ENCODE results near the gene SIM1. TPM values are rescaled to one million over a fixed set of nuclear protein-coding genes. Genes with fewer than 3 reads are reported as not detected.

Gene SIM1
- total RNA-seq, 4 donors from 2014 or later = not detected

GRCh38 chr6:100433726-100434435, 30.8 kb downstream of the SIM1 start:
- H3K9me3 ChIP-seq = no peaks in the 10 kb centered on the region
- TF ChIP-seq POLR2AphosphoS5 (IDR thresholded peaks at IDR 0.05) = no peak
- no peak for TF ChIP-seq EP300 (IDR thresholded peaks at IDR 0.05; ENCODE audit: low read depth)
- no peak overlapping the region for H3K4me3 ChIP-seq
- no peak for DNase-seq
- H3K27me3 ChIP-seq = peaks cover 23% of the 10 kb centered on the region
- in situ Hi-C loops (cut with MboI; ENCODE audit: low pct_ligation_motif_present in 1 of 4, low pct_unique_long_range_greater_than_20kb in 1 of 4, low sequenced_read_pairs in 3 of 4) = no loop called here
- intact Hi-C loops (cut with DNase I; ENCODE audit: low total_unique reads) = no loop called here
- no peaks in the 10 kb centered on the region for H3K4me1 ChIP-seq
- H3K36me3 ChIP-seq = no peaks in the 10 kb centered on the region
- 64 to 67% methylated on average over 5 of the region's 5 CpGs for WGBS, 2 donors (ENCODE audit: low coverage in 1 of 2)
- no peak overlapping the region for H3K27ac ChIP-seq

- H3K4me1 ChIP-seq = no peaks in the 10 kb centered on the region
- in situ Hi-C loops (cut with MboI; ENCODE audit: low pct_ligation_motif_present in 1 of 4, low pct_unique_long_range_greater_than_20kb in 1 of 4, low sequenced_read_pairs in 3 of 4) (no loop called here), intact Hi-C loops (cut with DNase I; ENCODE audit: low total_unique reads) (no loop called here)
- no peak overlapping the region for H3K4me3 ChIP-seq
- no peaks in the 10 kb centered on the region for H3K9me3 ChIP-seq
- peaks cover 15% of the 10 kb centered on the region for H3K27me3 ChIP-seq
- DNase-seq = no peak
- H3K36me3 ChIP-seq = no peaks in the 10 kb centered on the region
- TF ChIP-seq POLR2AphosphoS5 (IDR thresholded peaks at IDR 0.05) = no peak
- no peak for TF ChIP-seq EP300 (IDR thresholded peaks at IDR 0.05; ENCODE audit: low read depth)
- TF ChIP-seq POLR2A (IDR thresholded peaks at IDR 0.05) = no peak
- TF ChIP-seq, protein P1, sequence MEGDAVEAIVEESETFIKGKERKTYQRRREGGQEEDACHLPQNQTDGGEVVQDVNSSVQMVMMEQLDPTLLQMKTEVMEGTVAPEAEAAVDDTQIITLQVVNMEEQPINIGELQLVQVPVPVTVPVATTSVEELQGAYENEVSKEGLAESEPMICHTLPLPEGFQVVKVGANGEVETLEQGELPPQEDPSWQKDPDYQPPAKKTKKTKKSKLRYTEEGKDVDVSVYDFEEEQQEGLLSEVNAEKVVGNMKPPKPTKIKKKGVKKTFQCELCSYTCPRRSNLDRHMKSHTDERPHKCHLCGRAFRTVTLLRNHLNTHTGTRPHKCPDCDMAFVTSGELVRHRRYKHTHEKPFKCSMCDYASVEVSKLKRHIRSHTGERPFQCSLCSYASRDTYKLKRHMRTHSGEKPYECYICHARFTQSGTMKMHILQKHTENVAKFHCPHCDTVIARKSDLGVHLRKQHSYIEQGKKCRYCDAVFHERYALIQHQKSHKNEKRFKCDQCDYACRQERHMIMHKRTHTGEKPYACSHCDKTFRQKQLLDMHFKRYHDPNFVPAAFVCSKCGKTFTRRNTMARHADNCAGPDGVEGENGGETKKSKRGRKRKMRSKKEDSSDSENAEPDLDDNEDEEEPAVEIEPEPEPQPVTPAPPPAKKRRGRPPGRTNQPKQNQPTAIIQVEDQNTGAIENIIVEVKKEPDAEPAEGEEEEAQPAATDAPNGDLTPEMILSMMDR (IDR thresholded peaks at IDR 0.05) = no peak
- H3K27ac ChIP-seq = no peak overlapping the region
- 25 to 48% methylated on average over 1 to 3 of the region's 3 CpGs for WGBS, 2 donors (ENCODE audit: low coverage in 1 of 2)
Measured at GRCh38 chr6:100432136-100432535, 32.6 kb downstream of the SIM1 start.

DNA sequence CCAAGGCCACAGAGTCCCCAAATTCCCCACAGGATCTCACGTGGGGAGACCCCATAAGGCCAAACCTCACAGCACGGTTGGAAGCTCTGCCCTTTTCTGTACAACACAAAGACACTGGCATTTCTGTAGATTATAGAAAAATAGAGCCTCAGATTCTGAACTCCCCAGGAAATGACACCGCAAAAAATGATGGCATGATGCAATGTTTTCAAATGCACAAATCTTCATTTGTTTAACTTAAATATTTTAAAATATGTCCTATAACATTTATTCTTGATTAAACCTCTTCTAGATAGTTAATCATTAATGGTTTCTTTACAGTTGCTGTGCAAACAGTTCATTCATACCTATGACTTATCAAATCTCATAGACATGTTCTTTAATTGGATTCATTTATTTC, 33.8 kb downstream of the SIM1 start:
- no peaks in the 10 kb centered on the region for H3K9me3 ChIP-seq
- TF ChIP-seq EP300 (IDR thresholded peaks at IDR 0.05; ENCODE audit: low read depth) (no peak), POLR2A (IDR thresholded peaks at IDR 0.05) (no peak)
- TF ChIP-seq, protein P1 (IDR thresholded peaks at IDR 0.05) = no peak
- in situ Hi-C loops (cut with MboI; ENCODE audit: low pct_ligation_motif_present in 1 of 4, low pct_unique_long_range_greater_than_20kb in 1 of 4, low sequenced_read_pairs in 3 of 4) = no loop called here
- no peaks in the 10 kb centered on the region for H3K4me1 ChIP-seq
- H3K27ac ChIP-seq = no peak overlapping the region
- no peak for DNase-seq
- intact Hi-C loops (cut with DNase I; ENCODE audit: low total_unique reads) = no loop called here
- H3K36me3 ChIP-seq = no peaks in the 10 kb centered on the region
- 31 to 55% methylated on average over 3 of the region's 3 CpGs for WGBS, 2 donors (ENCODE audit: low coverage in 1 of 2)
- peaks cover 15% of the 10 kb centered on the region for H3K27me3 ChIP-seq
- H3K4me3 ChIP-seq = no peak overlapping the region

- intact Hi-C loops (cut with DNase I; ENCODE audit: low total_unique reads) = no loop called here
- in situ Hi-C loops (cut with MboI; ENCODE audit: low pct_ligation_motif_present in 1 of 4, low pct_unique_long_range_greater_than_20kb in 1 of 4, low sequenced_read_pairs in 3 of 4) = no loop called here
Measured at GRCh38 chr6:100427452-100427851, 37.3 kb downstream of the SIM1 start.

More at GRCh38 chr6:100427452-100427851, 37.3 kb downstream of the SIM1 start:
- H3K36me3 ChIP-seq = no peaks in the 10 kb centered on the region
- peaks cover 9% of the 10 kb centered on the region for H3K27me3 ChIP-seq
- TF ChIP-seq POLR2A (IDR thresholded peaks at IDR 0.05) = no peak
- TF ChIP-seq, protein P1 (IDR thresholded peaks at IDR 0.05) = no peak
- TF ChIP-seq EP300 (IDR thresholded peaks at IDR 0.05; ENCODE audit: low read depth) = no peak
- TF ChIP-seq POLR2AphosphoS5 (IDR thresholded peaks at IDR 0.05) = no peak
- no peaks in the 10 kb centered on the region for H3K4me1 ChIP-seq
- no peak overlapping the region for H3K4me3 ChIP-seq
- no peaks in the 10 kb centered on the region for H3K9me3 ChIP-seq
- H3K27ac ChIP-seq = no peak overlapping the region
- DNase-seq = no peak

Data from transverse colon (tissue), 4 donors.